GM21786 (cell line): ENCODE data around the gene UTF1.
"Not testable (repeated sequence)": the region's sequence is repeated elsewhere in the genome, so short reads cannot be mapped to it uniquely, and the experiment has no call there.

Experiments
- ATAC-seq: cut with Tn5 transposase; IDR thresholded peaks from one replicate; pipeline ENCODE4 v1.9.1; 2021; ENCODE audit not compliant: unreplicated experiment

The UTF1 gene

DNA sequence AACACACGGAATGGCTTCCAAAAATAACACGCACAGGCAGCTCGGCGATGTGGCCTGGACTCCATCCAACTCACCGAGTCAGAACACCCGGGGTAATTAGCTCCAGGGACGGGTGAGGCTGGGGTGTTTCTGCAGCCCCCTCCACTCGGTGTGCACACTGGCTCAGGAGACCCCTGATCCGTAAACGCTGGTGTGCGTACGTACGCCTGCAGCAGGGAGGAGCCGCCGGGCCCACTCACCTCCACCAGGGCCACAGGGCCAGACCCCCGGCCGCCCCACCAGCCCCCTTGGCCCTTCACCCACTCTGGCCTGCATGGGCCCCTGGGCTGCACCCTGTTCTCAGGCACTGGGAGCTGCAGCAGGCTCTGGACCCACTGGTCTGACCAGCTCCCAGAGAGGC, 22.4 kb upstream of the UTF1 start:
- no peak for ATAC-seq

DNA sequence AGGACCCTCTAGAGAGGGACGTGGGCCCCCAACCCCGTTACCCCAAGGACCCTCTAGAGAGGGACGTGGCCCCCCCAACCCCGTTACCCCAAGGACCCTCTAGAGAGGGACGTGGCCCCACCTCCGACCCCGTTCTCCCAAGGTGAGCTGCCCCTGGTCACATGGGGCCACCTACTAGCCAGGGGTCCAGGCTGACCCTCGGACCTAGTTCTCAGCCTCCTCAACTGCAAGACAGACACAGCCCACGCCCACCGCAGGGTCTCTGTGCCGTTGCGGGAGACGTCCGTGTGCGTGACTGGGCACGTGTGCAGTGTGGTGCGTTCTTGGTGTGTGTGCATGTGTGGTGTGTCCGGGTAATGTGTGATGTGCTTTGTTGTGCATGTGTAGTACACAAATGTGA, 21.6 kb upstream of the UTF1 start:
- no peak for ATAC-seq

GRCh38 chr10:133209117-133209516, 20.9 kb upstream of the UTF1 start:
- no peak for ATAC-seq

- ATAC-seq: no peak
Observed at GRCh38 chr10:133209641-133210040, 20.4 kb upstream of the UTF1 start.

- ATAC-seq: no peak
Observed at GRCh38 chr10:133210398-133211140, 19.4 kb upstream of the UTF1 start.

DNA sequence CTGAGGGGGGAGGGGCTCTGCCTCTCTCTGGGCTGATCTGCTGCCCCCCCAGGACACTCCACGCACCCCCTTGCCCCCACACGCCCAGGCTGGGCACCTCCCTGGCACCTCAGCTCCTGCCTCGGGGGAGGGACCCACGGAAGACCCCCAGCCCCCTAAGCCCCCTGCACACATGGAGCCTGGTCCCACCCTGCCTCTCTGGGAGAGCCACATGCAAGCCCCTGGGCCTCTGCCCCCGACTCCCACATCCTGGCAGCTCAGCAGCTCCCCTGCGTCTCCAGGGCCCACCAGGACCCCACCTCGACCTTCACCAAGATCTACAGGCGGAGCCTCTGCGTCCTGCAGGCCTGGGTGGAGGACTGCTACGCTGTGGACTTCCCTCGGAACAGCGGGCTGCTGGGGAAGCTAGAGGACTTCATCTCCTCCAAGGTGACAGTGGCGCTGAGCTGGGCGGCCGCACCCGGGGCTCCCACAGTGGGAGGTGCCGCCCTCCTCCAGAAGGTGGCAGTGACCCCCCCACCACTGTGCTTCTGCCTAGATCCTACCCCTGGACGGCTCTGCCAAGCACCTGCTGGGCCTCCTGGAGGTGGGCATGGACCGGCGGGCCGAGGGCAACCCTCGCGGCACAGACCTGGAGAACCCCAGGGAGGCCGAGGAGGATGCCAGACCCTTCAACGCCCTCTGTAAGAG, 18.7 kb upstream of the UTF1 start:
- no peak for ATAC-seq

DNA sequence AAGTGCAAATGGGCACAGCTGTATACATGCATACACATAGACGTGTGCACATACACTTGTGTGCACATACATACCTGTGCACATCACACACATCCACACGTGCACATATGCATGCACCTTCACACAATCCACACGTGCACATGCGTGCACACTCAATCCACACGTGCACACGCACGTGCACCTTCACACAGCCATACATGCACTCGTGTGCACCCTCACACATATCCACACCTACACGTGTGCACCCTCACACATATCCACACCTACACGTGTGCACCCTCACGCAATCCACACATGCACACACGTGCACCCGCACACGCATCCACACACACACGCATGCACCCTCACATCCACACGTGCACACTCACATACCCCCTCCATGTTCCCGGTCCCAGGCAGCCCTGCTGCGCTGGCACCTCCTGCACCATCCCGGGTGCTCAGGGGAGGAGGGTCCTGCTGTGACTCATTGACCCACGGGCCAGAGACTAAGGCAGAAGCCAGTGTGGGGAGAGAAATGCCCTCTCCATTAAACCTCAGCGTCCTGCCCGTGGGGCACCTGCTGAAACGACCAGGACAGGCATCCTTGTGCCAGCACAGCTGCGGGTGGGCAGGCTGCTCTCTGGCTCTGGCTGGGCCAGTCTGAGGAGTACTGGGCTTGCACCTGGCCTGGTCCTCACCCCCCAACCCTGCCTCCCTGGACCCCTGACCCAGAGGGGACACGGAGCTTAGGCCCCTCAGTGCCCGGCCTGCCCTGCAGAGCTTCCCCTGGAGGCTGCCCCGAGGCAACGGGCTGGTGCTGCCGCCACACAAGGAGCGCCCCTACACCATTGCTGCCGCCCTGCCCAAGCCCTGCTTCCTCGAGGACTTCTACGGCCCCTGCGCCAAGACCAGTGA, 17.8 kb upstream of the UTF1 start:
- no peak for ATAC-seq

- ATAC-seq: no peak
Observed at GRCh38 chr10:133212853-133213494, 17.0 kb upstream of the UTF1 start.

- no peak for ATAC-seq
Observed at GRCh38 chr10:133213641-133214467, 16.2 kb upstream of the UTF1 start.

GRCh38 chr10:133214468-133215410, 15.3 kb upstream of the UTF1 start:
- no peak for ATAC-seq

DNA sequence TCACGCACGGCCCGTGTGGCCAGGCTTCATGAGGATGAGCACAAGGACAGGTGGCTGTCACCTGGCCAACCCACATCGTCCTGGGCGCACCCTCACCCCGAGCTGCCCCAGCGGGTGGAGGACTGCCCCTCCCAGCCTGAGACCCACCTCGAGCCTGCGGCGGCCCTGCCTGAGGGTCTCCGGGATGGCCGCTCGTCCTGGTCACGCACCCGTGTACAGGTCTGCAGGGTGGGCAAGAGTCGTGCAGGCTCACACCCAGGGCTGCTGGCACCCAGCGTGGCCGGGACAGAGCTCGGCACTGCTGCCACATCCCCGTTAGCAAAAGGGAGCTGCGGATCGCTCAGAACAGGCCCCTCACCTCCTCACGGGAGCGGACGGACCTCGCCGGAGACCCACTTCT, 14.4 kb upstream of the UTF1 start:
- ATAC-seq: no peak

- no peak for ATAC-seq
Observed at GRCh38 chr10:133216776-133217175, 13.2 kb upstream of the UTF1 start.

- ATAC-seq: no peak
Observed at GRCh38 chr10:133217800-133218589, 12.0 kb upstream of the UTF1 start.

GRCh38 chr10:133218891-133219290, 11.1 kb upstream of the UTF1 start:
- ATAC-seq: no peak

DNA sequence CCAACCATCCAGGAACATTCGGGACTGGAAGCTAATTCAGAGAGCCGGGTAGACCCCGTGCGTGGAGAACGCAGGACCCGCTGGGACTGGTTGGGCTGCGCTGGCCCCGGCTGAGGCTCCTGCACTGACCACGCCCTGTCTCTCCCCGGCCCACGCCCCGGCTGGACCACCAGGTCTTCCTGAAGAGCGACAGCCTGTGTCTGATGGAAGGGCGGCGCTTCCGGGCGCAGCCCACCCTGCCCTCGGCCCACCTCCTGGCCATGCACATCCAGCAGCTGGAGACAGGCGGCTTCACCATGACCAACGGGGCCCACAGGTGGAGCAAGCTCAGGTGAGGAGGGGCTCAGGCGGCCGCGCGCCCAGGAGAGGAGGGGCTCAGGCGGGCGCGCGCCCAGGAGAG, 10.2 kb upstream of the UTF1 start:
- no peak for ATAC-seq

DNA sequence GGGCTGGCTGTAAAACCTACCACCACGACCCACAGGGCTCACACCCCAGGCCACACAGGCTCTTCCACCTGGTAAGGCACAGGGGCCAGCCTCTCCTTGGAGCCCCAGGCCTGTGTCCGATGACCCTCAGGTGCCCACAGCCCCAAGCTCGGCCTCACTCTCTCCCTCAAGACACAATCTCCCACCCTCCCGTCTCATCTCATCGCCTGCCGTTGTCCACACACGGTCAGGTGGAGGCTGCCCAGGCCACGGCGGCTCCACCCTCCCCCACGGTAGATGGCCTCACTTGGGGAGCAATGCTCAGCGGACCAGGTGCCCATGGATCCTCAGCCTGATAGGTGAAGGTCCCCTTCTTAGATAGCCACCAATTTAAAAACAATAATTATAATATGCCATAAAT, 8.7 kb upstream of the UTF1 start:
- no peak for ATAC-seq

GRCh38 chr10:133221756-133222155, 8.3 kb upstream of the UTF1 start:
- not testable (repeated sequence) for ATAC-seq

- no peak for ATAC-seq
Observed at GRCh38 chr10:133224076-133224475, 5.9 kb upstream of the UTF1 start.
